T1000 (cell line): ENCODE data around the gene ZNRD2.

ENCODE experiments used
- DNase-seq: peaks from one replicate; lab custom pipeline; 2025; ENCODE audit warnings: mixed read lengths; lab: John Stamatoyannopoulos, UW

The ZNRD2 gene

GRCh38 chr11:65610404-65610803 is 40.1 kb downstream of the ZNRD2 start:
- no peak for DNase-seq

GRCh38 chr11:65611028-65611757 is 40.9 kb downstream of the ZNRD2 start:
- DNase-seq, result no peak

DNA sequence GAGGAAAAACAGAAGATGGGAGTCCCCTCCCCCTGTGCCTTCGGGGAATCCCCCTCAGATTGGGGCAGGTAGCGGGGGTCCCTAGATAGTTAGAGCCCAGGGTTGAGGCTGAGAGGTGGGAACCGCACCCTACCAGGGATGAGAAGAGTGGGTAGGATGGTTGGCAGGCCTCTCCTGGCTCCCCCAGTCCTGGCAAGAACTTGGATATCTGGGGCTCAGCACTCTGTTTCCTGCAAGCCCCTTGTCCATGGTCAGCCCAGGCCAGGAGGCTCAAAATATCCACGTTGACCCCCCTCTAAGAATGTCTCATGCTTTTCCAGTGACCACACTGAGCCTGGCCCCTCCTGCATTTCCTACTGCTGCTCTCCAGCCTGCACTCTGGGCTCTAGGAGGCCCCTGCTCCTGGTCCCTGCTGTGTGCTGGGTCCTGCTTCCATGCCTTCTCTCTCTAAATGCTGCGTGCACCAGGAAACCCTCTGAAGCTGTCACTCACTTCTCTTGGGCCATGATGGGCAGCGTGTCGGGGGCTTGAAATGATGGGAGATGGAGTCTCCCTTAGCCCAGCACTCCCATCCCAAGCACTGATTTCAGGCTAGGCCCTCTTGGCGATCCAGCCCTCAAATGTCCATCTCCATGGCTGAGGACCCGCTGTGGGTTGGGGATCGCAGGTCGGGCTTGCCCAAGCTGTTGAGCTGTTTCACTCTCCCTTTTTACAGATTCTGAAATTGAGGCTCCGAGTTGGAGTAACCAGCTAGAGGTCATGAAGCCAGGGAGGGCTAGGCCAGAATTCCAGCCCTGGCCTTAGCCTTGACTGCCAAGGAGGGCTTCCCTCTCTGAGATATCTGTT is 41.7 kb downstream of the ZNRD2 start:
- no peak for DNase-seq

DNA sequence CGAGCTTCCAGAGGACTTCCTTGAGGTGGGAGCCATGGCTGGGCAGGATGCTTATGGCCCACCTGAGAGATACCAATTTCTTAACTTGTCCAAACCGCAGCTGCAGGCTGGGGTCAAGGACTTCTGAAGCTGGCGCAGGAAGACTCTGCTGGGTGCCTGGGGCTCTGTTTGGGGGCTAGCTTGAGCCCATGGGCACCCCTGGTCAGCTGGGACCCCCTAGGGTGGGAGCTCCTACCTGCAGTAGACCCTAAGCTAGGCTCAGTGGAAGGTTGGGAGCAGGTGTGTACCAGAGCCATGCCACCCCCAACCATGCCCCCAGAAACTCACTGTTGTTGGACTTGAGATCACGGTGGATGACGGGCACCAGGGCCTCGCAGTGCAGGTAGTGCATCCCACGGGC is 42.4 kb downstream of the ZNRD2 start:
- no peak for DNase-seq

DNA sequence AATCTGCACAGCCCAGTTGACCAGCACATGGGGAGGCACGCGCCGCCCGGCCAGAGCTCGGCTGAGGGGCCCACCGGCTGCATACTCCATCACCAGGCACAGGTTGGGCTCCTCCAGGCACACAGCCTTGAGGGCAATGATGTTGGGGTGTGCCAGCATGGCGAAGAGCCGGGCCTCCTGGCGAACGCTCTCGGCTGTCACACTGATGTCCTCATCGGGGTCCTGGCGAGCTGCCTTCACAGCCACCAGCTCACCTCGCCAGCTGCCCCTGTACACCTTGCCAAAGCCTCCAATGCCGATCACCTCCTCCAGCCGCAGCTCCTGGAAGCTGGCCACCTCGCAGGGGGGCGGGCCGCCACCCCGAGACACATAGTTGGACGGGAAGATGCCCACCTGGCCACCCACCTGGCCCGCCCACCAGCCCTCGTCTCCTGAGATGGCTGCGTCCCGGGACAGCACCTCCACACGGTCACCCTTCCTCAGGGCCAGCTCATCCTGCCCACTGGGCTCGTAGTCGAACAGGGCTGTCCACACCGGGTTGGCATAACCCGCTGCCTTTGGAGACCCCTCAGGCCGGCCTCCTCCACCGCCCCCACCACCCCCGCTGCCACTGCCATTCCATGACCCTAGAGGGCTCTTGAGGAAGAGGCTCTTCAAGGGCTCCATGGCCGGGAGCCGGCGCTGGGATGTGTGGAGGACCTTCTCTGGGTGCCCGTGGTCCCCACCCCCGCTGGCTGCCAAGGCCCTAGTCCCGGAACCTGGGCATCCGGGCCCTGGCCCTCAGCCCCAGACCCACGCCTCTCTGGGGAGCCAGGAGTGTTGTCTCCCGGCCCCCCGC is 43.0 kb downstream of the ZNRD2 start:
- DNase-seq, result no peak

GRCh38 chr11:65615229-65615949 is 45.1 kb downstream of the ZNRD2 start, which contains the start of gene PCNX3:
TSS of gene PCNX3 (plus strand) at chr11:65615776. CDS start at chr11:65616312, 536 bp downstream.
- DNase-seq, result peak; percentile 100

DNA sequence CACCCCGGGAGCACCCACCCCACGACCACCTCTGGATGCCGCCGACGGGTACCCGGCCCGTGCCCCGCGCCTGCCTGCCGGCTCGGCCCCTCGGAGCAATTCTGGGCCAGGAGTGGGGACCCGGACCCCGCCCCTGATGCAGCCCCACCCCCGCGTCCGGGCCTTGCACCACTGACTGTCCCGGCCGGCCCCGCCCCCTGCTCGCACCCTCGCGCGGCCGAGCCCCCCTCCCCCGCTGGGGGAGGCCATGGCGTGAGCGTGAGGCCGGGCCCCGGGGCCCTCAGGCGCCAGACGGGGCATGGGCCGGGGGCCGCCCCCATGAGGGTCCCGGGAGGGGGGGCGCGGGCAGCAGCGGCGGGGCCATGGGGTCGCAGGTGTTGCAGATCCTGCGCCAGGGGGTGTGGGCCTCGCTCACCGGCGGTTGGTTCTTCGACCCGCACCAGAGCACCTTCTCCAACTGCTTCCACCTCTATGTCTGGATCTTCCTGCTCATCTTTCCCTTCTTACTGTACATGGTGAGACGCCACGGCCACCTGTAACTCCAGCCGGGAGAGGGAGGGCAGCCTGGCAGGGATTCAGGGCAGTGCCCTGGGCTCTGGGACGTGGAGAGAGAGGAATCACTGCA is 45.8 kb downstream of the ZNRD2 start:
- no peak for DNase-seq

- no peak for DNase-seq
Observed at GRCh38 chr11:65616575-65617001, 46.3 kb downstream of the ZNRD2 start.

GRCh38 chr11:65617136-65617850 is 47.0 kb downstream of the ZNRD2 start:
- no peak for DNase-seq

- no peak for DNase-seq
Observed at GRCh38 chr11:65617990-65618751, 47.9 kb downstream of the ZNRD2 start.

- DNase-seq, result no peak
Observed at GRCh38 chr11:65618763-65619162, 48.5 kb downstream of the ZNRD2 start.

GRCh38 chr11:65619281-65619928 is 49.1 kb downstream of the ZNRD2 start:
- DNase-seq, result no peak

DNA sequence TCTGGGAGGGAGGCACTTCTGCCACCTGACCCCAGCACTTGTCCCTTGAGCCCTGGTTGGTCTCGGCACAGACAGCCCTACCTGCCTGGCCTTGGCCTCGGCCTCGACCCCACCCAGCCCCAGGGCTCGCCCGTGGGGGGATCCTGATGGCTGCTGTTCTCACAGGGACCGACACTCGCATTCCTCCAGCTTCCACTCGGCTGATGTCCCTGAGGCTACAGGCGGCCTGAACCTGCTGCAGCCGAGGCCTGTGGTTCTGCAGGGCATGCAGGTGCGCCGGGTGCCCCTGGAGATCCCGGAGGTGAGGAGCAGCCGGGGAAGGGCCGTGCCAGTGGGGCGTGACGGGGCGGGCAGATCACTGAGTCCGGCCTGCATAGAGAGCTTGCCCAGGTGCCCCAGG is 50.4 kb downstream of the ZNRD2 start:
- no peak for DNase-seq

- DNase-seq, result no peak
Observed at GRCh38 chr11:65621460-65621859, 51.2 kb downstream of the ZNRD2 start.
